Mammary epithelial cell (primary cell): Measurements from ENCODE around the gene SORBS2.

ENCODE experiments used
- EZH2 ChIP-seq: IDR thresholded peaks from 2 replicates; pipeline ENCODE4 v1.6.1; 2012; ENCODE audit warnings: low read length, inconsistent platforms, borderline replicate concordance
- TF ChIP-seq, protein P1 (sequence below), 2 donors: IDR thresholded peaks in 1 of 2; conservative IDR thresholded peaks in 1 of 2; 2 replicates each; pipeline ENCODE4 v1.5.1; 2011 to 2012; ENCODE audit warnings: inconsistent platforms in 2 of 2, low read length in 2 of 2, mild to moderate bottlenecking in 2 of 2, control low read depth in 1 of 2, low read depth in 1 of 2; ENCODE audit not compliant: insufficient read depth in 1 of 2; ENCODE audit errors: extremely low read depth in 1 of 2

- TF ChIP-seq, protein P1, sequence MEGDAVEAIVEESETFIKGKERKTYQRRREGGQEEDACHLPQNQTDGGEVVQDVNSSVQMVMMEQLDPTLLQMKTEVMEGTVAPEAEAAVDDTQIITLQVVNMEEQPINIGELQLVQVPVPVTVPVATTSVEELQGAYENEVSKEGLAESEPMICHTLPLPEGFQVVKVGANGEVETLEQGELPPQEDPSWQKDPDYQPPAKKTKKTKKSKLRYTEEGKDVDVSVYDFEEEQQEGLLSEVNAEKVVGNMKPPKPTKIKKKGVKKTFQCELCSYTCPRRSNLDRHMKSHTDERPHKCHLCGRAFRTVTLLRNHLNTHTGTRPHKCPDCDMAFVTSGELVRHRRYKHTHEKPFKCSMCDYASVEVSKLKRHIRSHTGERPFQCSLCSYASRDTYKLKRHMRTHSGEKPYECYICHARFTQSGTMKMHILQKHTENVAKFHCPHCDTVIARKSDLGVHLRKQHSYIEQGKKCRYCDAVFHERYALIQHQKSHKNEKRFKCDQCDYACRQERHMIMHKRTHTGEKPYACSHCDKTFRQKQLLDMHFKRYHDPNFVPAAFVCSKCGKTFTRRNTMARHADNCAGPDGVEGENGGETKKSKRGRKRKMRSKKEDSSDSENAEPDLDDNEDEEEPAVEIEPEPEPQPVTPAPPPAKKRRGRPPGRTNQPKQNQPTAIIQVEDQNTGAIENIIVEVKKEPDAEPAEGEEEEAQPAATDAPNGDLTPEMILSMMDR (conservative IDR thresholded peaks at IDR 0.05 in 1 of 2, IDR thresholded peaks at IDR 0.05 in 1 of 2; ENCODE audit: extremely low read depth in 1 of 2, insufficient read depth in 1 of 2, low read depth in 1 of 2, low read length in 2 of 2), result no peak
- no peak for TF ChIP-seq EZH2
Measured at GRCh38 chr4:185817403-185817818, 5.4 kb upstream of the SORBS2 start.
